PC-3 (cell line): ENCODE data around the gene PAPSS1.

ENCODE experiments used
- CTCF ChIP-seq: fragments of 300-600 bp; sonication (generic); conservative IDR thresholded peaks from 2 replicates; pipeline ENCODE4 v1.5.1; 2017; ENCODE audit warnings: antibody characterized with exemption, low read depth, mild to moderate bottlenecking, low read length
- EZH2 ChIP-seq: fragments of 300-600 bp; sonication (generic); IDR thresholded peaks from one replicate; pipeline ENCODE4 v1.6.1; 2017; ENCODE audit warnings: antibody characterized with exemption, mild to moderate bottlenecking, low read length; ENCODE audit not compliant: unreplicated experiment
- EZH2phosphoT487 ChIP-seq: fragments of 300-600 bp; sonication (generic); IDR thresholded peaks from 2 replicates; pipeline ENCODE4 v1.6.1; 2018; ENCODE audit warnings: mild to moderate bottlenecking, antibody characterized with exemption, low read length, borderline replicate concordance

GRCh38 chr4:107640197-107640596 is 79.8 kb downstream of the PAPSS1 start:
- TF ChIP-seq CTCF (no peak), EZH2phosphoT487 (no peak), EZH2 (no peak)
